ENCODE results near the gene TMPRSS2.

The TMPRSS2 gene

GRCh38 chr21:41475714-41476420 lies 32.1 kb downstream of the TMPRSS2 start:
- Histone ChIP-seq H3K9me3 (no peaks in the 10 kb centered on the region), H3K27ac (no peak overlapping the region), H3K27me3 (no peaks in the 10 kb centered on the region), H3K36me3 (no peaks in the 10 kb centered on the region), H3K4me2 (no peak overlapping the region), H3K9ac (no peak overlapping the region), H3K4me1 (peaks cover 40% of the 10 kb centered on the region), H4K20me1 (no peaks in the 10 kb centered on the region), H3K4me3 (no peak overlapping the region)
- no peak for TF ChIP-seq Cebpa-rat (IDR thresholded peaks at IDR 0.05)

- peak overlapping the region; percentile 66 for H3K4me2 ChIP-seq
- no peak overlapping the region for H3K27ac ChIP-seq
- no peaks in the 10 kb centered on the region for H3K27me3 ChIP-seq
- TF ChIP-seq Cebpa-rat (IDR thresholded peaks at IDR 0.05): no peak
- no peaks in the 10 kb centered on the region for H4K20me1 ChIP-seq
- no peak overlapping the region for H3K9ac ChIP-seq
- no peaks in the 10 kb centered on the region for H3K9me3 ChIP-seq
- no peak overlapping the region for H3K4me3 ChIP-seq
- H3K36me3 ChIP-seq: no peaks in the 10 kb centered on the region
- peaks cover 41% of the 10 kb centered on the region for H3K4me1 ChIP-seq
These were observed 35.0 kb downstream of the TMPRSS2 start for GRCh38 chr21:41472753-41473548.

GRCh38 chr21:41470054-41470453 lies 37.9 kb downstream of the TMPRSS2 start:
- Histone ChIP-seq H3K27ac (no peak overlapping the region), H3K36me3 (no peaks in the 10 kb centered on the region), H3K4me2 (peak overlapping the region; percentile 47), H3K27me3 (no peaks in the 10 kb centered on the region; the same call in 1 of the 2 replicates), H3K9me3 (no peaks in the 10 kb centered on the region), H3K4me1 (peaks cover 42% of the 10 kb centered on the region), H3K9ac (no peak overlapping the region), H4K20me1 (no peaks in the 10 kb centered on the region), H3K4me3 (no peak overlapping the region)
- no peak for TF ChIP-seq Cebpa-rat (IDR thresholded peaks at IDR 0.05)

- H3K36me3 ChIP-seq: no peaks in the 10 kb centered on the region
- no peaks in the 10 kb centered on the region for H4K20me1 ChIP-seq
- H3K9me3 ChIP-seq: peaks cover 25% of the 10 kb centered on the region
- H3K4me2 ChIP-seq: no peak overlapping the region
- H3K4me3 ChIP-seq: no peak overlapping the region
- H3K9ac ChIP-seq: no peak overlapping the region
- H3K27ac ChIP-seq: no peak overlapping the region
- H3K27me3 ChIP-seq: no peaks in the 10 kb centered on the region; the same call in 1 of the 2 replicates
- no peak for TF ChIP-seq Cebpa-rat (IDR thresholded peaks at IDR 0.05)
- peaks cover 44% of the 10 kb centered on the region for H3K4me1 ChIP-seq
These were observed 41.7 kb downstream of the TMPRSS2 start for GRCh38 chr21:41466024-41466820.

- no peak for TF ChIP-seq Cebpa-rat (IDR thresholded peaks at IDR 0.05)
- H3K27ac ChIP-seq: no peak overlapping the region
These were observed 42.7 kb downstream of the TMPRSS2 start for GRCh38 chr21:41465176-41465781.

GRCh38 chr21:41460578-41461527 lies 47.1 kb downstream of the TMPRSS2 start:
- Histone ChIP-seq H3K9me3 (peaks cover 25% of the 10 kb centered on the region), H3K9ac (no peak overlapping the region), H3K27ac (peak overlapping the region; percentile 12; the same call in 1 of the 2 replicates), H3K27me3 (no peaks in the 10 kb centered on the region), H3K4me2 (peak overlapping the region; percentile 70), H4K20me1 (no peaks in the 10 kb centered on the region), H3K4me1 (peaks cover 32% of the 10 kb centered on the region), H3K36me3 (no peaks in the 10 kb centered on the region), H3K4me3 (no peak overlapping the region)
- no peak for TF ChIP-seq Cebpa-rat (IDR thresholded peaks at IDR 0.05)

More at GRCh38 chr21:41465176-41465781, 42.7 kb downstream of the TMPRSS2 start:
- Histone ChIP-seq H3K4me2 (no peak overlapping the region), H3K4me1 (peaks cover 51% of the 10 kb centered on the region), H4K20me1 (no peaks in the 10 kb centered on the region), H3K4me3 (no peak overlapping the region), H3K9me3 (peaks cover 25% of the 10 kb centered on the region), H3K36me3 (no peaks in the 10 kb centered on the region), H3K27me3 (no peaks in the 10 kb centered on the region; the same call in 1 of the 2 replicates), H3K9ac (no peak overlapping the region)

GRCh38 chr21:41459884-41460534 lies 47.9 kb downstream of the TMPRSS2 start:
- no peak overlapping the region for H3K27ac ChIP-seq
- no peak for TF ChIP-seq Cebpa-rat (IDR thresholded peaks at IDR 0.05)

GRCh38 chr21:41458559-41458958 lies 49.4 kb downstream of the TMPRSS2 start:
- no peaks in the 10 kb centered on the region for H3K36me3 ChIP-seq
- H3K4me1 ChIP-seq: peaks cover 38% of the 10 kb centered on the region
- H3K27me3 ChIP-seq: no peaks in the 10 kb centered on the region
- H3K4me3 ChIP-seq: no peak overlapping the region
- H3K27ac ChIP-seq: no peak overlapping the region
- TF ChIP-seq Cebpa-rat (IDR thresholded peaks at IDR 0.05): no peak
- H3K4me2 ChIP-seq: no peak overlapping the region
- no peak overlapping the region for H3K9ac ChIP-seq
- peaks cover 10% of the 10 kb centered on the region for H3K9me3 ChIP-seq
- no peaks in the 10 kb centered on the region for H4K20me1 ChIP-seq

More at GRCh38 chr21:41459884-41460534, 47.9 kb downstream of the TMPRSS2 start:
- H3K27me3 ChIP-seq: no peaks in the 10 kb centered on the region
- no peaks in the 10 kb centered on the region for H4K20me1 ChIP-seq
- peaks cover 25% of the 10 kb centered on the region for H3K9me3 ChIP-seq
- no peaks in the 10 kb centered on the region for H3K36me3 ChIP-seq
- 0 out of 2 replicates have a peak overlapping the region, but pooled peaks have one; percentile 70 for H3K4me2 ChIP-seq
- peaks cover 32% of the 10 kb centered on the region for H3K4me1 ChIP-seq
- no peak overlapping the region for H3K4me3 ChIP-seq
- H3K9ac ChIP-seq: no peak overlapping the region

All from BLaER1 (cell line).